Parathyroid adenoma (tissue), 2 donors: Measurements from ENCODE around the gene PRDM16.

Source experiments
- H2AFZ ChIP-seq: fragments of 300-600 bp; sonication (generic); one replicate; pipeline ENCODE4 v1.7.0; 2017; ENCODE audit warnings: antibody characterized with exemption, mild to moderate bottlenecking
- H3K27ac ChIP-seq: fragments of 300-600 bp; sonication (generic); one replicate; pipeline ENCODE4 v1.7.0; 2017
- H3K27me3 ChIP-seq: fragments of 300-600 bp; sonication (generic); one replicate; pipeline ENCODE4 v1.7.0; 2017; ENCODE audit warnings: low read length; ENCODE audit not compliant: control insufficient read depth, insufficient read depth
- H3K36me3 ChIP-seq: fragments of 300-600 bp; sonication (generic); one replicate; pipeline ENCODE4 v1.7.0; 2017; ENCODE audit warnings: low read length; ENCODE audit not compliant: control insufficient read depth, insufficient read depth
- H3K4me1 ChIP-seq: fragments of 300-600 bp; sonication (generic); one replicate; pipeline ENCODE4 v1.7.0; 2017; ENCODE audit warnings: control low read depth
- H3K4me2 ChIP-seq: fragments of 300-600 bp; sonication (generic); one replicate; pipeline ENCODE4 v1.7.0; 2017; ENCODE audit warnings: low read length
- H3K4me3 ChIP-seq: fragments of 300-600 bp; sonication (generic); one replicate; pipeline ENCODE4 v1.7.0; 2017; ENCODE audit warnings: low read depth, low read length
- H3K79me2 ChIP-seq: fragments of 300-600 bp; sonication (generic); one replicate; pipeline ENCODE4 v1.7.0; 2017; ENCODE audit warnings: control low read depth
- H3K9ac ChIP-seq: fragments of 300-600 bp; sonication (generic); one replicate; pipeline ENCODE4 v1.7.0; 2017; ENCODE audit warnings: mild to moderate bottlenecking
- H3K9me3 ChIP-seq: fragments of 300-600 bp; sonication (generic); one replicate; pipeline ENCODE4 v1.7.0; 2017; ENCODE audit warnings: low read length; ENCODE audit not compliant: control insufficient read depth
- CTCF ChIP-seq: fragments of 300-600 bp; sonication (generic); IDR thresholded peaks from one replicate; pipeline ENCODE4 v1.7.0; 2017; ENCODE audit warnings: antibody characterized with exemption, mild to moderate bottlenecking
- donor health status: primary hyperparathyroidism.

Gene PRDM16

GRCh38 chr1:3141836-3142235 lies 72.8 kb downstream of the PRDM16 start:
- H3K9me3 ChIP-seq = no peaks in the 10 kb centered on the region
- no peak for TF ChIP-seq CTCF
- no peak overlapping the region for H2AFZ ChIP-seq
- no peaks in the 10 kb centered on the region for H3K4me1 ChIP-seq
- H3K27ac ChIP-seq = no peak overlapping the region
- no peaks in the 10 kb centered on the region for H3K27me3 ChIP-seq
- H3K79me2 ChIP-seq = no peaks in the 10 kb centered on the region
- no peak overlapping the region for H3K4me2 ChIP-seq
- no peak overlapping the region for H3K4me3 ChIP-seq
- H3K36me3 ChIP-seq = no peaks in the 10 kb centered on the region
- H3K9ac ChIP-seq = no peak overlapping the region

- Histone ChIP-seq H3K27me3 (no peaks in the 10 kb centered on the region), H3K4me1 (no peaks in the 10 kb centered on the region), H3K9me3 (no peaks in the 10 kb centered on the region), H3K27ac (no peak overlapping the region), H3K79me2 (no peaks in the 10 kb centered on the region), H2AFZ (no peak overlapping the region), H3K4me3 (no peak overlapping the region), H3K9ac (no peak overlapping the region), H3K4me2 (no peak overlapping the region), H3K36me3 (no peaks in the 10 kb centered on the region)
- no peak for TF ChIP-seq CTCF
Observed at GRCh38 chr1:3142236-3142635, 73.2 kb downstream of the PRDM16 start.

- no peak overlapping the region for H3K9ac ChIP-seq
- no peak for TF ChIP-seq CTCF
- H3K27ac ChIP-seq = no peak overlapping the region
- no peak overlapping the region for H2AFZ ChIP-seq
- H3K4me2 ChIP-seq = no peak overlapping the region
- no peak overlapping the region for H3K4me3 ChIP-seq
- H3K4me1 ChIP-seq = no peaks in the 10 kb centered on the region
- H3K27me3 ChIP-seq = no peaks in the 10 kb centered on the region
- H3K36me3 ChIP-seq = no peaks in the 10 kb centered on the region
- no peaks in the 10 kb centered on the region for H3K9me3 ChIP-seq
- H3K79me2 ChIP-seq = no peaks in the 10 kb centered on the region
Observed at GRCh38 chr1:3142751-3143150, 73.7 kb downstream of the PRDM16 start.

- no peaks in the 10 kb centered on the region for H3K4me1 ChIP-seq
Observed at GRCh38 chr1:3145532-3146325, 76.7 kb downstream of the PRDM16 start.

More at GRCh38 chr1:3145532-3146325, 76.7 kb downstream of the PRDM16 start:
- H3K27me3 ChIP-seq = no peaks in the 10 kb centered on the region
- H3K4me2 ChIP-seq = no peak overlapping the region
- H3K9ac ChIP-seq = no peak overlapping the region
- H3K79me2 ChIP-seq = no peaks in the 10 kb centered on the region
- H2AFZ ChIP-seq = no peak overlapping the region
- no peak for TF ChIP-seq CTCF
- H3K9me3 ChIP-seq = no peaks in the 10 kb centered on the region
- H3K36me3 ChIP-seq = no peaks in the 10 kb centered on the region
- no peak overlapping the region for H3K4me3 ChIP-seq
- no peak overlapping the region for H3K27ac ChIP-seq
